OCI-LY1 (cell line): ENCODE results near the gene EEF1AKMT2.

Experiments
- CTCF ChIP-seq: fragments of 200-600 bp; sonication (generic), shearing (Covaris generic); IDR thresholded peaks from 2 replicates; pipeline ENCODE4 v1.5.1; 2017; ENCODE audit warnings: mild to moderate bottlenecking, antibody characterized with exemption, low read length, moderate library complexity, mixed read lengths
- EZH2 ChIP-seq: fragments of 200-600 bp; sonication (generic), shearing (Covaris generic); IDR thresholded peaks from 2 replicates; pipeline ENCODE4 v1.8.0; 2017; ENCODE audit warnings: borderline replicate concordance, mixed run types, mild to moderate bottlenecking, antibody characterized with exemption, low read length, moderate library complexity, mixed read lengths

- TF ChIP-seq CTCF (no peak), EZH2 (no peak)
Measured at GRCh38 chr10:124735491-124736286, 56.0 kb downstream of the EEF1AKMT2 start.
